Measurements from ENCODE around the gene DNAH2. TPM values are rescaled to one million over a fixed set of nuclear protein-coding genes. Genes with fewer than 3 reads are reported as not detected.

DNAH2 gene
- total and polyA plus RNA-seq, 2 of the 8 experiments (the other 6 are each of a cell fraction or from before 2014, with no cell fraction given): 0.13 to 0.18 TPM

- CTCF ChIA-PET (ENCODE audit: partially characterized antibody): interaction anchor here (0.7 to 1.3 kb wide), 3 partner anchors 14 to 27 kb away, joined by 3 to 4 read pairs (median 3); no protein-coding TSS in a partner anchor
- no peak overlapping the region for H3K18ac ChIP-seq (ENCODE audit: extremely low read depth, low read length)
- H3K27me3 ChIP-seq (replicated peaks in 1 of 4; ENCODE audit: control insufficient read depth in 3 of 4, extremely low read depth in 1 of 4, insufficient read depth in 3 of 4, low read length in 3 of 4): peaks cover 0 to 2% (median 0%) of the 10 kb centered on the region in 4 experiments; a peak in 1 of 7 replicates
- H3K4ac ChIP-seq (replicated peaks; ENCODE audit: insufficient read length, low read depth, low read length): no peak overlapping the region
- no peaks in the 10 kb centered on the region for H3K79me1 ChIP-seq (ENCODE audit: low read depth, low read length)
- no peak overlapping the region for H2BK20ac ChIP-seq (ENCODE audit: low read length)
- no peak overlapping the region for H3K4me2 ChIP-seq (ENCODE audit: insufficient read depth in 1 of 2, low read depth in 2 of 2, low read length in 2 of 2)
- no peaks in the 10 kb centered on the region for H4K20me1 ChIP-seq (replicated peaks in 1 of 2; ENCODE audit: control insufficient read depth in 1 of 2, insufficient read depth in 2 of 2, low read length in 2 of 2)
- H3K4me1 ChIP-seq (replicated peaks in 1 of 4; ENCODE audit: control insufficient read depth in 3 of 4, insufficient read depth in 4 of 4, low read length in 3 of 4): no peaks in the 10 kb centered on the region
- H2AK5ac ChIP-seq (ENCODE audit: low read depth, low read length): no peak overlapping the region
- WGBS, 2 experiments (ENCODE audit: extremely low coverage in 1 of 2, insufficient coverage in 1 of 2, insufficient read length in 1 of 2, insufficient replicate concordance in 2 of 2, low coverage in 1 of 2, low lambda C conversion rate in 2 of 2, missing lambda C conversion rate in 1 of 2): 92% methylated on average over 5 of the region's 6 CpGs; no CpG with 5 or more reads in 1 of the 2 experiments
- no peaks in the 10 kb centered on the region for H3K9me3 ChIP-seq (ENCODE audit: insufficient read depth in 2 of 2, low read depth in 1 of 2, low read length in 1 of 2)
- H2BK5ac ChIP-seq (ENCODE audit: low read depth, low read length): no peak overlapping the region
- no peak overlapping the region for H2BK15ac ChIP-seq (ENCODE audit: low read length)
- no peak overlapping the region for H3K23ac ChIP-seq (ENCODE audit: insufficient read length)
- H3K56ac ChIP-seq (replicated peaks; ENCODE audit: insufficient read length, low read depth, low read length): no peak overlapping the region
- H2AFZ ChIP-seq (ENCODE audit: low read length): no peak overlapping the region
- no peaks in the 10 kb centered on the region for H3K23me2 ChIP-seq (ENCODE audit: low read depth, low read length)
- H3K36me3 ChIP-seq (ENCODE audit: control insufficient read depth in 2 of 4, insufficient read depth in 4 of 4, low read length in 3 of 4): no peaks in the 10 kb centered on the region
- POLR2A ChIA-PET (ENCODE audit: partially characterized antibody): no interaction called here
- no peak for DNase-seq (ENCODE audit: low read depth in 1 of 2, low spot score in 2 of 2)
- no peak for FAIRE-seq
- no peak overlapping the region for H2BK120ac ChIP-seq (replicated peaks; ENCODE audit: low read depth, low read length)
- H3K14ac ChIP-seq (ENCODE audit: insufficient read length): no peak overlapping the region
- H4K91ac ChIP-seq (replicated peaks; ENCODE audit: insufficient read length, low read length): no peak overlapping the region
- H3K4me3 ChIP-seq (ENCODE audit: extremely low read depth in 1 of 4, insufficient read depth in 2 of 4, low read depth in 3 of 4, low read length in 4 of 4): no peak overlapping the region
- H2BK12ac ChIP-seq (ENCODE audit: low read depth, low read length): no peak overlapping the region
- no peak overlapping the region for H4K8ac ChIP-seq (ENCODE audit: extremely low read depth, insufficient read depth, low read length)
- no peak overlapping the region for H3K27ac ChIP-seq (ENCODE audit: low read depth, low read length)
- H3K9ac ChIP-seq (replicated peaks in 1 of 4; ENCODE audit: extremely low read depth in 1 of 4, low read depth in 3 of 4, low read length in 3 of 4): no peak overlapping the region
- H3K79me2 ChIP-seq (ENCODE audit: control insufficient read depth in 1 of 2, insufficient read depth in 2 of 2, low read length in 2 of 2): no peaks in the 10 kb centered on the region
- no peak overlapping the region for H4K5ac ChIP-seq (ENCODE audit: insufficient read length, low read depth, low read length)
- TF ChIP-seq SUZ12 (IDR thresholded peaks at IDR 0.05; ENCODE audit: low read length) (no peak), SRF (IDR thresholded peaks at IDR 0.05; ENCODE audit: low read depth, low read length) (no peak), TAF1 (IDR thresholded peaks at IDR 0.05; ENCODE audit: low read depth, low read length) (no peak), CREB1 (IDR thresholded peaks at IDR 0.05) (no peak), JUND (IDR thresholded peaks at IDR 0.05; ENCODE audit: low read length) (no peak), TEAD4 (IDR thresholded peaks at IDR 0.05; ENCODE audit: low read depth, low read length) (no peak), BRCA1 (IDR thresholded peaks at IDR 0.05; ENCODE audit: low read depth, low read length) (no peak), KDM1A (IDR thresholded peaks at IDR 0.05; ENCODE audit: borderline replicate concordance, low read length) (no peak), E2F6 (IDR thresholded peaks at IDR 0.05) (no peak), ZNF274 (IDR thresholded peaks at IDR 0.05; ENCODE audit: borderline replicate concordance, extremely low read depth, low read length) (no peak), GABPA (IDR thresholded peaks at IDR 0.05; ENCODE audit: borderline replicate concordance, insufficient read depth, low read length) (no peak), RBBP5 (IDR thresholded peaks at IDR 0.05; ENCODE audit: borderline replicate concordance, low read depth, low read length) (no peak), CBX8 (IDR thresholded peaks at IDR 0.05; ENCODE audit: borderline replicate concordance, low read depth, low read length) (no peak), TBP (IDR thresholded peaks at IDR 0.05; ENCODE audit: low read depth, low read length) (no peak)
- TF ChIP-seq, protein P1, sequence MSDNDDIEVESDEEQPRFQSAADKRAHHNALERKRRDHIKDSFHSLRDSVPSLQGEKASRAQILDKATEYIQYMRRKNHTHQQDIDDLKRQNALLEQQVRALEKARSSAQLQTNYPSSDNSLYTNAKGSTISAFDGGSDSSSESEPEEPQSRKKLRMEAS (IDR thresholded peaks at IDR 0.05): no peak
Observed at GRCh38 chr17:7806587-7806986, 89.0 kb downstream of the DNAH2 start.
